ENCODE data around the gene DIAPH1.

DNA sequence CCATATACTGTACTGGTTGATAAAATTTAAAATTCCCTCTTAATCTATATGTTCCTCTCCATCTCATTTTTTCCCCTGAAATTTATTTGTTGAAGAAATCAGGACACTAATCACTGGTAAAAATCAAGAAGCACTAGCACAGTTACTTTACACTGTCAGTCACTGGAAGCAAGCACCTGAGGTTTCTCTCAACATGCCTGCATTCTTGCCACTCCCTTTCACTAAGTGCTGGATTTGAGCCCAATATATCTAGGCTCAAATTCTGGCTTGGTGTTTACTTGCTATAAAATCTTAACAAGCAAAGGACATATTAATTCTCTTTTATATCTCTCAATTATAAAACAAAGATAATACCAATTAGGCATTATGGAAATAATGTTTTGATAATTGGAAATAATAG lies 58.6 kb downstream of the DIAPH1 start:
- TF ChIP-seq, protein P1, sequence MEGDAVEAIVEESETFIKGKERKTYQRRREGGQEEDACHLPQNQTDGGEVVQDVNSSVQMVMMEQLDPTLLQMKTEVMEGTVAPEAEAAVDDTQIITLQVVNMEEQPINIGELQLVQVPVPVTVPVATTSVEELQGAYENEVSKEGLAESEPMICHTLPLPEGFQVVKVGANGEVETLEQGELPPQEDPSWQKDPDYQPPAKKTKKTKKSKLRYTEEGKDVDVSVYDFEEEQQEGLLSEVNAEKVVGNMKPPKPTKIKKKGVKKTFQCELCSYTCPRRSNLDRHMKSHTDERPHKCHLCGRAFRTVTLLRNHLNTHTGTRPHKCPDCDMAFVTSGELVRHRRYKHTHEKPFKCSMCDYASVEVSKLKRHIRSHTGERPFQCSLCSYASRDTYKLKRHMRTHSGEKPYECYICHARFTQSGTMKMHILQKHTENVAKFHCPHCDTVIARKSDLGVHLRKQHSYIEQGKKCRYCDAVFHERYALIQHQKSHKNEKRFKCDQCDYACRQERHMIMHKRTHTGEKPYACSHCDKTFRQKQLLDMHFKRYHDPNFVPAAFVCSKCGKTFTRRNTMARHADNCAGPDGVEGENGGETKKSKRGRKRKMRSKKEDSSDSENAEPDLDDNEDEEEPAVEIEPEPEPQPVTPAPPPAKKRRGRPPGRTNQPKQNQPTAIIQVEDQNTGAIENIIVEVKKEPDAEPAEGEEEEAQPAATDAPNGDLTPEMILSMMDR (IDR thresholded peaks at IDR 0.05) = no peak
- TF ChIP-seq POLR2A (IDR thresholded peaks at IDR 0.05) = no peak

Data from transverse colon (tissue), 3 donors.